ENCODE measurements around the gene TTBK2. TPM values are rescaled to one million over a fixed set of nuclear protein-coding genes. Genes with fewer than 3 reads are reported as not detected.

The TTBK2 gene
- total RNA-seq, 1 experiment from 2014 or later, result 17.2 TPM

DNA sequence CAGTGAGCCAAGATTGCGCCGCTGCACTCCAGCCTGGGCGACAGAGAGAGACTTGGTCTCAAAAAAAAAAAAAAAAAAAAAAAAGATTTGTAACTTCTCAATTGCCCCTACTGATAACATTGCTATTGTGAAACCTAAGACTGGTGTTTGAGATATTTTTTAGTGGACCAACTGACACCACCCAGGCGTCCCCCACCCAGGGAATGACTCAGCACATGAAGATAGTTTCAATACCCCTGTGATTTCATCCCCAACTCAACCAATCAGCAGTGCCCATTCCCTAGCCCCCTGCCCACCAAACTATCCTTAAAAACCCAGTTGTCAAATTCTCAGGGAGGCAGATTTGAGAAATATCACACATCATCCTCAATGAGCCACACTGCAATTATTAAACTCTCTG, 76.9 kb downstream of the TTBK2 start:
- no peaks in the 10 kb centered on the region for H3K4me1 ChIP-seq (ENCODE audit: control insufficient read depth, insufficient read depth, low read length)
- intact Hi-C loops (cut with micrococcal nuclease; ENCODE audit: unreplicated experiment), result no loop called here
- H3K4me3 ChIP-seq (ENCODE audit: low read depth in 2 of 2, low read length in 2 of 2), result no peak overlapping the region
- ChIA-PET CTCF (no interaction called here), POLR2A (no interaction called here)
- no peak overlapping the region for H3K27ac ChIP-seq (ENCODE audit: low read length)
- in situ Hi-C loops (cut with HindIII; ENCODE audit: low pct_unique_long_range_greater_than_20kb, low sequenced_read_pairs), result no loop called here
- DNase-seq (ENCODE audit: low read depth, low spot score), result no peak
- TF ChIP-seq, protein P1, sequence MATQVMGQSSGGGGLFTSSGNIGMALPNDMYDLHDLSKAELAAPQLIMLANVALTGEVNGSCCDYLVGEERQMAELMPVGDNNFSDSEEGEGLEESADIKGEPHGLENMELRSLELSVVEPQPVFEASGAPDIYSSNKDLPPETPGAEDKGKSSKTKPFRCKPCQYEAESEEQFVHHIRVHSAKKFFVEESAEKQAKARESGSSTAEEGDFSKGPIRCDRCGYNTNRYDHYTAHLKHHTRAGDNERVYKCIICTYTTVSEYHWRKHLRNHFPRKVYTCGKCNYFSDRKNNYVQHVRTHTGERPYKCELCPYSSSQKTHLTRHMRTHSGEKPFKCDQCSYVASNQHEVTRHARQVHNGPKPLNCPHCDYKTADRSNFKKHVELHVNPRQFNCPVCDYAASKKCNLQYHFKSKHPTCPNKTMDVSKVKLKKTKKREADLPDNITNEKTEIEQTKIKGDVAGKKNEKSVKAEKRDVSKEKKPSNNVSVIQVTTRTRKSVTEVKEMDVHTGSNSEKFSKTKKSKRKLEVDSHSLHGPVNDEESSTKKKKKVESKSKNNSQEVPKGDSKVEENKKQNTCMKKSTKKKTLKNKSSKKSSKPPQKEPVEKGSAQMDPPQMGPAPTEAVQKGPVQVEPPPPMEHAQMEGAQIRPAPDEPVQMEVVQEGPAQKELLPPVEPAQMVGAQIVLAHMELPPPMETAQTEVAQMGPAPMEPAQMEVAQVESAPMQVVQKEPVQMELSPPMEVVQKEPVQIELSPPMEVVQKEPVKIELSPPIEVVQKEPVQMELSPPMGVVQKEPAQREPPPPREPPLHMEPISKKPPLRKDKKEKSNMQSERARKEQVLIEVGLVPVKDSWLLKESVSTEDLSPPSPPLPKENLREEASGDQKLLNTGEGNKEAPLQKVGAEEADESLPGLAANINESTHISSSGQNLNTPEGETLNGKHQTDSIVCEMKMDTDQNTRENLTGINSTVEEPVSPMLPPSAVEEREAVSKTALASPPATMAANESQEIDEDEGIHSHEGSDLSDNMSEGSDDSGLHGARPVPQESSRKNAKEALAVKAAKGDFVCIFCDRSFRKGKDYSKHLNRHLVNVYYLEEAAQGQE (IDR thresholded peaks at IDR 0.05; ENCODE audit: insufficient read depth in 1 of 2, low read depth in 2 of 2, low read length in 1 of 2), result no peak
- TF ChIP-seq, protein P2, sequence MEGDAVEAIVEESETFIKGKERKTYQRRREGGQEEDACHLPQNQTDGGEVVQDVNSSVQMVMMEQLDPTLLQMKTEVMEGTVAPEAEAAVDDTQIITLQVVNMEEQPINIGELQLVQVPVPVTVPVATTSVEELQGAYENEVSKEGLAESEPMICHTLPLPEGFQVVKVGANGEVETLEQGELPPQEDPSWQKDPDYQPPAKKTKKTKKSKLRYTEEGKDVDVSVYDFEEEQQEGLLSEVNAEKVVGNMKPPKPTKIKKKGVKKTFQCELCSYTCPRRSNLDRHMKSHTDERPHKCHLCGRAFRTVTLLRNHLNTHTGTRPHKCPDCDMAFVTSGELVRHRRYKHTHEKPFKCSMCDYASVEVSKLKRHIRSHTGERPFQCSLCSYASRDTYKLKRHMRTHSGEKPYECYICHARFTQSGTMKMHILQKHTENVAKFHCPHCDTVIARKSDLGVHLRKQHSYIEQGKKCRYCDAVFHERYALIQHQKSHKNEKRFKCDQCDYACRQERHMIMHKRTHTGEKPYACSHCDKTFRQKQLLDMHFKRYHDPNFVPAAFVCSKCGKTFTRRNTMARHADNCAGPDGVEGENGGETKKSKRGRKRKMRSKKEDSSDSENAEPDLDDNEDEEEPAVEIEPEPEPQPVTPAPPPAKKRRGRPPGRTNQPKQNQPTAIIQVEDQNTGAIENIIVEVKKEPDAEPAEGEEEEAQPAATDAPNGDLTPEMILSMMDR (IDR thresholded peaks at IDR 0.05), result no peak
- TF ChIP-seq POLR2AphosphoS5 (IDR thresholded peaks at IDR 0.05; ENCODE audit: low read depth, low read length), result no peak
- TF ChIP-seq SIN3A (IDR thresholded peaks at IDR 0.05; ENCODE audit: borderline replicate concordance, insufficient read depth, low read depth, low read length), result no peak
- TF ChIP-seq TCF7L2 (IDR thresholded peaks at IDR 0.05; ENCODE audit: low read depth, low read length), result no peak
- H3K36me3 ChIP-seq (ENCODE audit: control insufficient read depth, insufficient read depth, low read length), result no peaks in the 10 kb centered on the region
- ATAC-seq, result no peak
- H3K27me3 ChIP-seq (ENCODE audit: control insufficient read depth, insufficient read depth, low read length), result no peaks in the 10 kb centered on the region
- H3K9me3 ChIP-seq (ENCODE audit: control insufficient read depth, insufficient read depth, low read depth, low read length), result no peaks in the 10 kb centered on the region
- BruUV-seq (replicated peaks), result no TSS peak

DNA sequence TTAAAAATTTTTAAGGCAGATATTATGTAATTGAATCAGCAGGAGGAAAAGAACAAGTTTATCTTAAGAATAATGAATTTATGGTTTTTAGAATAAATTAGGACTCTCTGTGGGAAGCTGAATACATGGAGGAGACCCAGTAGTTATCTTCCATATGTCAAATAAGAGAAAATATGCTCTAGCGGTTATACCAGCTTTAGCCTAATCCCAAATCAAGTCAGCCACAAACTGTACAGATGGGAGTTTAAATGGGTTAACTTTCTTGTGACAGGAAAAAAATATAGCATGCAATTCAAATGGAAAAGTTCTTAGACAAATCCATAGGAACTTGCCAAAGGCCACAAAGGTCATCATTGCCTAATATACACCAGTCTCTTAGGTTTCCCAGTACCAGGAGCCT, 84.3 kb downstream of the TTBK2 start:
- H3K9me3 ChIP-seq (ENCODE audit: control insufficient read depth, insufficient read depth, low read depth, low read length), result no peaks in the 10 kb centered on the region
- TF ChIP-seq, protein P1 (IDR thresholded peaks at IDR 0.05; ENCODE audit: insufficient read depth in 1 of 2, low read depth in 2 of 2, low read length in 1 of 2), result no peak
- TF ChIP-seq POLR2AphosphoS5 (IDR thresholded peaks at IDR 0.05; ENCODE audit: low read depth, low read length), result no peak
- in situ Hi-C loops (cut with HindIII; ENCODE audit: low pct_unique_long_range_greater_than_20kb, low sequenced_read_pairs), result no loop called here
- H3K27ac ChIP-seq (ENCODE audit: low read length), result no peak overlapping the region
- no peak overlapping the region for H3K4me3 ChIP-seq (ENCODE audit: low read depth in 2 of 2, low read length in 2 of 2)
- ATAC-seq (no peak), DNase-seq (ENCODE audit: low read depth, low spot score) (no peak)
- ChIA-PET CTCF (no interaction called here), POLR2A (interaction anchor here (0.7 kb wide), 1 partner anchor 11 kb away, joined by 3 read pairs; no protein-coding TSS in a partner anchor)
- no peaks in the 10 kb centered on the region for H3K4me1 ChIP-seq (ENCODE audit: control insufficient read depth, insufficient read depth, low read length)
- intact Hi-C loops (cut with micrococcal nuclease; ENCODE audit: unreplicated experiment), result no loop called here
- H3K27me3 ChIP-seq (ENCODE audit: control insufficient read depth, insufficient read depth, low read length), result no peaks in the 10 kb centered on the region
- BruUV-seq (replicated peaks), result no TSS peak
- no peaks in the 10 kb centered on the region for H3K36me3 ChIP-seq (ENCODE audit: control insufficient read depth, insufficient read depth, low read length)

Measured in Panc1 (cell line).